Frontal cortex (tissue), 4 donors: ENCODE measurements around the gene C19orf12. TPM values are rescaled to one million over a fixed set of nuclear protein-coding genes. Genes with fewer than 3 reads are reported as not detected.

ENCODE experiments used
- DNase-seq, 2 donors: peaks; one replicate each; pipeline ENCODE4 v3.0.0; 2012; ENCODE audit warnings: low spot score in 2 of 2
- FAIRE-seq: peaks from 2 replicates; lab custom pipeline; 2012; peaks lifted over from hg19 to GRCh38; lab: Jason Lieb, UNC
- total RNA-seq: library from RNA; depleted of rRNA; stranded (reverse); fragments of >200 nt; gene quantifications from one replicate; pipeline ENCODE4 v1.2.3, GENCODE V29; 2014
- donor health status: control.
- donor health status: control.
- donor health status: control.

Gene C19orf12
- 41.2 TPM for total RNA-seq

GRCh38 chr19:29714953-29715700 is at the start of gene C19orf12:
C19orf12 (minus strand) TSS chr19:29715261; CDS start chr19:29708413, 6,848 bp downstream.
- DNase-seq (peak; percentile 73 to 84), FAIRE-seq (no peak)

GRCh38 chr19:29764361-29764760 is 49.3 kb upstream of the C19orf12 start:
- DNase-seq, result no peak

DNA sequence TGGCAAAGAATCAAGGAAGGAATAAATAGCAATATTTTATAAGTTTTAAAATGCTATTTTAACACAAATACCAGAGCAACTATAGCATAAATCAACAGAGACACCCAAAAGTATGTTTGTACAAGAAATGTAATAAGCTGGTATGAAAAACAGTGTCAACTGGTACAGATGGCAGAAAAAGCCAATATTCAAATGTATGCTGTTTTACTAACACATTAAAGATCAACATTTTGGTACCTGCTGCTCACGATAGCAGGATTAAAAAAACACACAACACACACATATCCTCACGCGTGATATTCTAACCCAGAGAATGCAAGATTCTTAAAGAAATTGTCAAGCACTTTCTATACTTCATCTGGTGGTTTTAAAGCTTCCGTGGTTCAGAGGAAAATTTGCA is 48.1 kb upstream of the C19orf12 start:
- DNase-seq (no peak), FAIRE-seq (no peak)

More at GRCh38 chr19:29764361-29764760, 49.3 kb upstream of the C19orf12 start:
- FAIRE-seq, result no peak

- FAIRE-seq (no peak), DNase-seq (no peak)
Measured at GRCh38 chr19:29761575-29762232, 46.6 kb upstream of the C19orf12 start.

DNA sequence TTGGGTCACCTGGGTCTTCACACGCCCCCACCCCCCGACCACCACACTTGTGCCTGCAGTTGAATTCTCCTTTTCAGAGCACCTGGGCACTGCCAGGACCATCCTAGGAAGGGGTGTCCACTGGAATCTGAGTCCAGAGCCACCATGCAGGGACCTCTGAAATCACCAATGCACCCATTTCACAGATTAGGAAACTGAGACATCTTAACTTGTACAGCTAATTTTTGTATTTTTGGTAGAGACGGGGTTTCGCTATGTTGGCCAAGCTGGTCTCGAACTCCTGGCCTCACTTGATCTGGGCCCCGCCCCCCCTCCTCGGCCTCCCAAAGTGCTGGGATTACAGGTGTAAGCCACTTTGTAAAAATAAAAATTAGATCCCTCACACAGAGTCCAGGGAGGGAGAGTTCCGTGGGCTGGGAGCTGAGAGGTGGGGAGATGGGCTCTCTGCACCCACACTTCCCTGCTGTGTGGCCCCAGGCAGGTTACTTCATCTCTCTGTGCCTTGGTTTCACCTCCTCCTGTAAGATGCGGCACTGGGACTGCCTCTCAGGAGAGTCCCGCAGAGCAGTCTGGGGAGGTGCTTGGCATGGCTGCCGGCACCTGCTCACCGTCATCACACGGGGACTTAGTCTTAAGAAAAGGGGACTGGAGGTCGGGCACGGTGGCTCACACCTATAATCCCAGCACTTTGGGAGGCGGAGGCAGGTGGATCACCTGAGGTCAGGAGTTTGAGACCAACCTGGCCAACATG is 45.9 kb upstream of the C19orf12 start:
- no peak for DNase-seq
- FAIRE-seq, result no peak

DNA sequence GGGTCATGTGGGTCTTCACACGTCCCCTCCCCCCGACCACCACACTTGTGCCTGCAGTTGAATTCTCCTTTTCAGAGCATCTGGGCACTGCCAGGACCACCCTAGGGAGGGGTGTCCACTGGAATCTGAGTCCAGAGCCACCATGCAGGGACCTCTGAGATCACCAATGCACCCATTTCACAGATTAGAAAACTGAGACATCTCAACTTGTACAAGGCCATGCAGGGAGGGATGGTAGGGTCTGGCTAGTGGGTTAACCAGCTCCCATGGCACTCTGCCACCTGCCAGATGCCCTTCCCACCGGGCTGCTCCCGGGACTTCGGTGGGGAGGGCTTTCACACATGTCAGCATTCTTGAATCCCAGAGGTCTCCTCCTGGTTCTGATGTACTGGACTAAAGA is 44.3 kb upstream of the C19orf12 start:
- FAIRE-seq (no peak), DNase-seq (no peak)

DNA sequence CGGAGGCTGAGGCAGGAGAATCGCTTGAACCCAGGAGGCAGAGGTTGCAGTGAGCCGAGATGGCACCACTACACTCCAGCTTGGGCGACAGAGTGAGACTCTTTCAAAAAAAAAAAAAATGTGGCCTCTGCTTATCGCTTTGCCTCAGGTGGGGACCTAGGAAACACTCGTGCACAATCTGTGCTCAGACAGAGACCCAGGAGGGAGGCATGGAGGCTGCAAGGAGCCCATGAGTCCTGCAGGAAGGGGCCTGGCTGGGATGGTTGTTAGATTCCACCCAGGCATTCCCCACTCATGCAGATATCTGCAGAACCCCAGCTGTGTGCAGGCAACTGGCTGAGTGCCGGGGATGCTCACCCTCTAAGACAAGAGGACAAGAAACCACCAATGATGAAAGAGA is 43.8 kb upstream of the C19orf12 start:
- no peak for DNase-seq

DNA sequence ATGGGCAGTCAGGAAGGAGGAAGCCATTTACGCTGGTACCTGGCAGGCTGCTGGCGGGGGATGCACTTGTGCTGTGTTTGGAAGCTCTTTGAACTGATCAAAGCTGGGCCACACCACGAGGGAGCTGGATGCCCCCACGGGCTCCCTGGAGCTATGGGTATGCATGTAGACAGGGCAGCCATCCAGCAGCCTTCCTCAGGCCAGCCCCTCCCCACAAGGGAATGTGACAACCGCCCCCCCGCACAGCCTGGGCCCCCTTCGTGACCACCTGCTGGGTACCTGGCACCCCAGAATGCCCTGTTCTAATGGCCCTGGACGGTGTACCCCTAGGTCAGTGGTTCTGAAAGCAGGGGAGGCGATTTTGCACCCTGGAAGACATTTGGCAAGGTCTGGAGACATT is 42.5 kb upstream of the C19orf12 start:
- FAIRE-seq, result no peak
- DNase-seq, result no peak

More for the DNA sequence above, 43.8 kb upstream of the C19orf12 start:
- no peak for FAIRE-seq

DNA sequence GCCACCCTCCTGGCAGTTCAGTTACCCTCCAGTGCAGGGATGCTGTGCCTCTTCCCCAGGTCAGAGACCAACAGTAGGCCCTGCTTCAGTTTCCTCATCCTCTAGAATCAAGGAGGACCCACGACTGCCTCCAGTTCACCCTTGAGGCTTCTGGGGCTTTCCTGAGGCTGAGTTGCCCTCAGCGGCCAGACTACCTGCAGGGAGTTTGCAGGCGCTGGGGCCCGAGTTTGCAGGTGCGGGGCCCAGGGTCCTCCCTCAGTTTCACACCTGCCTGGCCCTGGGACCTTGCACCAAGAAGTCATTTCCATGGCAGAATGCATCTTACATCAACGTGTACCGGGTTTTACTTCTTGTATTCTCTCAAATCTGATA is 38.9 kb upstream of the C19orf12 start:
- no peak for FAIRE-seq
- DNase-seq, result no peak

DNA sequence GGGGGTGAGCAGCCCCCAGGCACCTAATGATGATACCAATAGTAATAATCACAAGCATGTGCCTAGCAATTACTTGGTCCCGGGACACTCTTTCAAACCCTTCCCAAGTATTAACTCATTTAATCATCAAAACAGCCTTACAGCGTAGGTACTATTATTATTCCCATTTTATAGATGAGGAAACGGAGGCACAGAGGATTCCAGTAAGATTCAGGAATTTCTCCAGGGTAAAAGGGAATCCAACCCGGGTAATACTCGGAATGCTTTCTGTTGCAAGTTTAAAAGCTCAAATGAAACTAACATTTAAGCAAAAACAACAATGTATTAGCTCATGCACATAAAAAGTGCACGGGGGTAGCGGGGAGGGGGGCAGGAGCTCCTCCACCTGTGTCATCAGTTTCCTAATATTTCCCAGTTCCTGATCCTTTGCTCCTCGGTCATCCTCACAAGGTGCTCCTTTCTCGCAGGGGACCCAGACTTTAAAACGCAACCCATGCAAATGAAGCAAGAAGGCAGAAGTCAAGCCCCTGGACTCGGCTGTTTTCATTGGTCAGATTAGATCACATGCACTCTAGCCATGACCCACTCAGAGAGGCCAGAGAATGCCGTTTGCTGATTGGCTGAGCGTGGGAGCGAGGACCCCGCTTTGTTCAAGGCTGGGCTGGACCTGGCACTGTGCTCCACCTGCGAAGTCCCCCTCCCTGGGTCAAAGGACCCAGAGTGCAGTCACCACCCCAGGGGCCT is 38.3 kb upstream of the C19orf12 start:
- FAIRE-seq (no peak), DNase-seq (no peak)

GRCh38 chr19:29752450-29753025 is 37.5 kb upstream of the C19orf12 start:
- FAIRE-seq (no peak), DNase-seq (no peak)

- FAIRE-seq (no peak), DNase-seq (no peak)
Measured at GRCh38 chr19:29751932-29752331, 36.9 kb upstream of the C19orf12 start.

DNA sequence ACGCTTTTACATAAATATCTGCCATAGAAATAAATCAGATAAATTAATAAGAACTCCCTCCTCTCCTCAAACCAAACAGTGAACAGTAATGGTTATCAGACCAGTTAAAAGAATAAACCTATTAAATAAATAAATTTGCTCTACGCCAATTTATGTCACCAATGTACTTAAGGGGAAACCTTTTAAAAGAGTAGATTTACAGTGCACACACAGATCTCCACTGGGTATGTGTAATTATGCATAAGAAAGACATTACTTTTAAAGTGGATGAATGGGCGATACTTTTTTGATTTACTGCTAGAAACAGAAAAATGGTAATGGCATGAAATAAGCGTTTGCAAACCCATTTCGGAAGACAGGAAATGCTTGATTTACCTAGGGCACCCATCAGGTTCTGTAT is 34.9 kb upstream of the C19orf12 start:
- no peak for FAIRE-seq
- no peak for DNase-seq

DNA sequence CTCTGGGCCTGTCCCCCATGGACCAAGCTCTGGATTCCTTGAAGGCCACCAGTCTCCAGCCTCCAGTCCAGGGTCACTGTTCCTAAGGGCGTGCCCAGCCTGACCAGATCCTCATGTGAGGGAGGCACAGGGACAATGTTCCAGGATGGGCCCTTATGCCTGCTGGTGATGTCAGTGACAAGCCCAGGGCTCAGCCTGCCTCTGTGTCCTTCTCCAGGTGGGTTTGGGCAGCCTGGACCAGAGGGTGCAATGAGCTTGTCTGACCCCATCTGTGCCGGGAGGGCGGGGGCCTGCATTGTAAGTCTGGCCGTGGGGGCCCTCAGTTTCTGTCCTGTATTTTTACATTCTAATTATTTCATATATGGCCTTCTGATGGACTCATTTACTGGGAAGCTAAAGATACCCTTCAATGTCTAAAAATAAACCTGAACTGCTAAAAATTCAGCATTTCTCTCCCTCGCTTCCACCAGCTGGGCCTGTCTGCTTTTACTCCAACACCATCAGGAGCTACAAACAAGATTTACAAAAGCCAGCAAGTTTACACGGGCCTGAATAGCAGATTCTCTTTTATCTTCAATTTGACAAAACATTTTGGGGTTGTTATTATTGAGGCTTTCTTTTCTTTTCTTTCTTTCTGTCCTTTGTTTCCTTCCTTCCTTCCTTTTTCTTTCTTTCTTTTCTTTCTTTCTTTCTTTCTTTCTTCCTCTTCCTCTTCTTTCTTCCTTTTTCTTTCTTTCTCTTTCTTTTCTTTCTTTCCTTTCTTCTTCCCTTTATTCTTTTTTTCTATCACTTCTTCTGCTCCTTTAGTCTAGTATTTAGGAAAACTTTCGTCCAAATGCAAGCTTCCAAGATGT is 34.2 kb upstream of the C19orf12 start:
- DNase-seq (no peak), FAIRE-seq (no peak)

DNA sequence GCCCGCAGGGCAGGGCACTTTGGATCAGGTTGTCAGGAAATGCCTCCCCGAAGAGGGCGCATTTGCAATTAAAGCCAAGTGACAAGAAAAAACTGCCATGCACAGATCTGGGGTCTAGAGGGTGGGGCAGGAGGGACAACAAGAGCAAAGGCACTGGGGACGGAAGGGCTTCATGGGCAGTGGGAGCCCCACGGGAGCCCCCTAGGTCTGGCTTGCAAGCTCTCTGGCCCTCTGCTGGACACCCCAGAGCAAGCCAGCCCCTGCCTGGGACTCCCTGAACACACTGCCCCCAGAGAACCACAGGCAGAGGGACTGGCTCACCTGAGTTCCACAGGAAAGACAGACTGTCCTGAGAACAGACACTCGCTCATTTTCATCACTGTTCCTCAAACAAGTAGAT is 30.2 kb upstream of the C19orf12 start:
- no peak for DNase-seq
- no peak for FAIRE-seq

GRCh38 chr19:29743681-29744080 is 28.6 kb upstream of the C19orf12 start:
- DNase-seq (no peak), FAIRE-seq (no peak)

GRCh38 chr19:29741776-29742175 is 26.7 kb upstream of the C19orf12 start:
- FAIRE-seq (no peak), DNase-seq (no peak)

GRCh38 chr19:29741226-29741625 is 26.2 kb upstream of the C19orf12 start:
- no peak for DNase-seq
- no peak for FAIRE-seq

- DNase-seq (no peak), FAIRE-seq (no peak)
Measured at GRCh38 chr19:29737461-29738000, 22.5 kb upstream of the C19orf12 start.
